WTC11 (cell line): Measurements from ENCODE around the gene CCDC200.

Experiments used
- CTCF ChIP-seq: fragments of 200-600 bp; IDR thresholded peaks from 2 replicates; pipeline ENCODE4 v1.8.0; 2022; ENCODE audit warnings: antibody characterized with exemption
- JUN ChIP-seq: sonication (generic); formaldehyde crosslinking; IDR thresholded peaks from 2 replicates; pipeline ENCODE4 v1.8.0; 2023; ENCODE audit warnings: mild to moderate bottlenecking, missing genetic modification reagents
- SMAD4 ChIP-seq: sonication (generic); formaldehyde crosslinking; IDR thresholded peaks from 2 replicates; pipeline ENCODE4 v1.8.0; 2022; ENCODE audit warnings: mild to moderate bottlenecking, missing genetic modification reagents
- USF2 ChIP-seq: sonication (generic); formaldehyde crosslinking; IDR thresholded peaks from 2 replicates; pipeline ENCODE4 v1.8.1; 2023; ENCODE audit warnings: mild to moderate bottlenecking, missing genetic modification reagents, moderate library complexity
- TF ChIP-seq, protein P1 (sequence below): fragments of 250-450 bp; sonication (Bioruptor Pico); IDR thresholded peaks from 2 replicates; pipeline ENCODE4 v1.9.0; 2021; ENCODE audit warnings: mild to moderate bottlenecking

- TF ChIP-seq USF2 (no peak), CTCF (no peak), JUN (CRISPR knock-in tag) (no peak), SMAD4 (CRISPR knock-in tag) (no peak)
- TF ChIP-seq, protein P1, sequence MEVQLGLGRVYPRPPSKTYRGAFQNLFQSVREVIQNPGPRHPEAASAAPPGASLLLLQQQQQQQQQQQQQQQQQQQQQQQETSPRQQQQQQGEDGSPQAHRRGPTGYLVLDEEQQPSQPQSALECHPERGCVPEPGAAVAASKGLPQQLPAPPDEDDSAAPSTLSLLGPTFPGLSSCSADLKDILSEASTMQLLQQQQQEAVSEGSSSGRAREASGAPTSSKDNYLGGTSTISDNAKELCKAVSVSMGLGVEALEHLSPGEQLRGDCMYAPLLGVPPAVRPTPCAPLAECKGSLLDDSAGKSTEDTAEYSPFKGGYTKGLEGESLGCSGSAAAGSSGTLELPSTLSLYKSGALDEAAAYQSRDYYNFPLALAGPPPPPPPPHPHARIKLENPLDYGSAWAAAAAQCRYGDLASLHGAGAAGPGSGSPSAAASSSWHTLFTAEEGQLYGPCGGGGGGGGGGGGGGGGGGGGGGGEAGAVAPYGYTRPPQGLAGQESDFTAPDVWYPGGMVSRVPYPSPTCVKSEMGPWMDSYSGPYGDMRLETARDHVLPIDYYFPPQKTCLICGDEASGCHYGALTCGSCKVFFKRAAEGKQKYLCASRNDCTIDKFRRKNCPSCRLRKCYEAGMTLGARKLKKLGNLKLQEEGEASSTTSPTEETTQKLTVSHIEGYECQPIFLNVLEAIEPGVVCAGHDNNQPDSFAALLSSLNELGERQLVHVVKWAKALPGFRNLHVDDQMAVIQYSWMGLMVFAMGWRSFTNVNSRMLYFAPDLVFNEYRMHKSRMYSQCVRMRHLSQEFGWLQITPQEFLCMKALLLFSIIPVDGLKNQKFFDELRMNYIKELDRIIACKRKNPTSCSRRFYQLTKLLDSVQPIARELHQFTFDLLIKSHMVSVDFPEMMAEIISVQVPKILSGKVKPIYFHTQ (CRISPR knock-in tag), result no peak
Measured at GRCh38 chr17:43210576-43210975, 17.8 kb downstream of the CCDC200 start.
